GM10266 (cell line): Measurements from ENCODE around the gene RERE.

Experiments
- DNase-seq: peaks from one replicate; pipeline ENCODE4 v3.0.0; 2012; ENCODE audit errors: extremely low spot score
- CTCF ChIP-seq: IDR thresholded peaks from 2 replicates; pipeline ENCODE4 v1.5.1; 2012; ENCODE audit warnings: mild to moderate bottlenecking, low read depth; ENCODE audit not compliant: control insufficient read depth, insufficient read depth; ENCODE audit errors: missing control alignments

RERE gene

GRCh38 chr1:8817412-8818324, at the start of gene RERE:
TSS of gene RERE (minus strand) at chr1:8817640.
- TF ChIP-seq CTCF = no peak
- DNase-seq = peak; percentile 100

GRCh38 chr1:8866792-8867415, 49.5 kb upstream of the RERE start:
- no peak for TF ChIP-seq CTCF
- no peak for DNase-seq

GRCh38 chr1:8866173-8866791, 48.8 kb upstream of the RERE start:
- no peak for TF ChIP-seq CTCF
- DNase-seq = no peak

- TF ChIP-seq CTCF = no peak
- no peak for DNase-seq
Observed at GRCh38 chr1:8864713-8865344, 47.4 kb upstream of the RERE start.

- TF ChIP-seq CTCF = no peak
Observed at GRCh38 chr1:8863794-8864233, 46.4 kb upstream of the RERE start.

GRCh38 chr1:8863138-8863537, 45.7 kb upstream of the RERE start:
- DNase-seq = no peak
- no peak for TF ChIP-seq CTCF

More at GRCh38 chr1:8863794-8864233, 46.4 kb upstream of the RERE start:
- no peak for DNase-seq
